NCI-H2081 (cell line): Measurements from ENCODE around the gene BSND.
A peak's percentile ranks its signal among the peaks of the same experiment; 100 is the strongest.
"Not testable (repeated sequence)": the region's sequence is repeated elsewhere in the genome, so short reads cannot be mapped to it uniquely, and the experiment has no call there.

ENCODE experiments used
- DNase-seq, 2 experiments: peaks; one replicate each; lab custom pipeline; 2025; lab: John Stamatoyannopoulos, UW

Gene BSND

GRCh38 chr1:54998677-54999076 lies at the start of gene BSND:
TSS of gene BSND (plus strand) at chr1:54998933. CDS start at chr1:54999187, 254 bp downstream.
- DNase-seq = no peak

- no peak for DNase-seq
These were observed 49.7 kb upstream of the BSND start for GRCh38 chr1:54949053-54949452.

GRCh38 chr1:54950006-54950368 lies 48.7 kb upstream of the BSND start:
- no peak for DNase-seq

- peak; percentile 75 to 81 for DNase-seq
These were observed 48.2 kb upstream of the BSND start for GRCh38 chr1:54950369-54951163.

- no peak for DNase-seq
These were observed 46.9 kb upstream of the BSND start for GRCh38 chr1:54951810-54952226.

GRCh38 chr1:54952950-54953718 lies 45.6 kb upstream of the BSND start:
- no peak for DNase-seq

GRCh38 chr1:54953846-54954245 lies 44.9 kb upstream of the BSND start:
- DNase-seq = no peak

- DNase-seq = no peak
These were observed 43.4 kb upstream of the BSND start for GRCh38 chr1:54955359-54955758.

GRCh38 chr1:54956726-54957125 lies 42.0 kb upstream of the BSND start:
- no peak for DNase-seq

GRCh38 chr1:54959241-54959640 lies 39.5 kb upstream of the BSND start:
- no peak for DNase-seq

- no peak for DNase-seq
These were observed 35.9 kb upstream of the BSND start for GRCh38 chr1:54962612-54963395.

- DNase-seq = not testable (repeated sequence)
These were observed 34.9 kb upstream of the BSND start for GRCh38 chr1:54963829-54964228.

GRCh38 chr1:54965624-54966340 lies 33.0 kb upstream of the BSND start:
- no peak for DNase-seq

GRCh38 chr1:54967372-54967771 lies 31.4 kb upstream of the BSND start:
- no peak for DNase-seq

GRCh38 chr1:54968551-54968950 lies 30.2 kb upstream of the BSND start:
- DNase-seq = peak; percentile 30 to 49

- no peak for DNase-seq
These were observed 28.9 kb upstream of the BSND start for GRCh38 chr1:54969879-54970278.

GRCh38 chr1:54970901-54971300 lies 27.8 kb upstream of the BSND start:
- DNase-seq = no peak

- DNase-seq = no peak
These were observed 27.4 kb upstream of the BSND start for GRCh38 chr1:54971317-54971791.

- DNase-seq = no peak
These were observed 26.3 kb upstream of the BSND start for GRCh38 chr1:54972436-54972835.

- DNase-seq = peak; percentile 9 to 57
These were observed 25.4 kb upstream of the BSND start for GRCh38 chr1:54973205-54973921.
